Thyroid gland (tissue), 4 donors: ENCODE data around the gene SECISBP2L.

ENCODE experiments used
- POLR2A ChIP-seq, 2 donors: fragments of 450-650 bp; IDR thresholded peaks; one replicate each; pipeline ENCODE4 v1.6.1; 2017; ENCODE audit warnings: antibody characterized with exemption in 2 of 2, mild to moderate bottlenecking in 2 of 2, moderate library complexity in 1 of 2
- TF ChIP-seq, protein P1 (sequence below), 6 experiments: fragments of 200-600 bp in 3 of 6; fragments of 450-650 bp in 3 of 6; sonication (generic) in 3 of 6; IDR thresholded peaks; one replicate each; pipeline ENCODE4 v1.5.1; 2016 to 2019; ENCODE audit warnings: antibody characterized with exemption in 6 of 6, mild to moderate bottlenecking in 2 of 6, inconsistent platforms in 1 of 6, moderate library complexity in 1 of 6

DNA sequence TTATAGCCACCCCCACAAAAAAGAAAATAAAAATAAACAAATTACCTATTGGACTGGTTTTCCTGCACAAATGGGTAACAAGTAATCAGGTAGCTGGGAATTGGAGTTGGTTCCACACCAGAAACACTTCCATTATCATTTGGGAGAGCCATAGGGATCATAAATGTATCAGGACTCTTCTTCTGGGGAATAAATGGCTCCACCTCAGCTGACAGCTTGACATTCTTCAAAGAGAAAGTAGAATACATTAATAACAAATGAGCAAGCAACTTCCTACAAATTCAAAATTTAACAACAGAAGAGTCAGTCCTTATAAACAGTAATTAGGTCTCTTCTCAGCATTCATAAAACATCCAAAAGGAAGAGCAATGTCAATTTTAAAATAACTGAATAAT, 8.7 kb downstream of the SECISBP2L start:
- TF ChIP-seq, protein P1, sequence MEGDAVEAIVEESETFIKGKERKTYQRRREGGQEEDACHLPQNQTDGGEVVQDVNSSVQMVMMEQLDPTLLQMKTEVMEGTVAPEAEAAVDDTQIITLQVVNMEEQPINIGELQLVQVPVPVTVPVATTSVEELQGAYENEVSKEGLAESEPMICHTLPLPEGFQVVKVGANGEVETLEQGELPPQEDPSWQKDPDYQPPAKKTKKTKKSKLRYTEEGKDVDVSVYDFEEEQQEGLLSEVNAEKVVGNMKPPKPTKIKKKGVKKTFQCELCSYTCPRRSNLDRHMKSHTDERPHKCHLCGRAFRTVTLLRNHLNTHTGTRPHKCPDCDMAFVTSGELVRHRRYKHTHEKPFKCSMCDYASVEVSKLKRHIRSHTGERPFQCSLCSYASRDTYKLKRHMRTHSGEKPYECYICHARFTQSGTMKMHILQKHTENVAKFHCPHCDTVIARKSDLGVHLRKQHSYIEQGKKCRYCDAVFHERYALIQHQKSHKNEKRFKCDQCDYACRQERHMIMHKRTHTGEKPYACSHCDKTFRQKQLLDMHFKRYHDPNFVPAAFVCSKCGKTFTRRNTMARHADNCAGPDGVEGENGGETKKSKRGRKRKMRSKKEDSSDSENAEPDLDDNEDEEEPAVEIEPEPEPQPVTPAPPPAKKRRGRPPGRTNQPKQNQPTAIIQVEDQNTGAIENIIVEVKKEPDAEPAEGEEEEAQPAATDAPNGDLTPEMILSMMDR (IDR thresholded peaks at IDR 0.05): no peak
- no peak for TF ChIP-seq POLR2A (IDR thresholded peaks at IDR 0.05)
